HepG2 (cell line): ENCODE data around the gene UBAC1. TPM values are rescaled to one million over a fixed set of nuclear protein-coding genes. Genes with fewer than 3 reads are reported as not detected.

Experiments
- ATRX ChIP-seq: sonication (generic); formaldehyde crosslinking; IDR thresholded peaks from 2 replicates; pipeline ENCODE4 v1.4.0; 2020; ENCODE audit warnings: missing genetic modification reagents, borderline replicate concordance
- CREM ChIP-seq, 2 experiments: sonication (generic) in 1 of 2; formaldehyde crosslinking in 1 of 2; IDR thresholded peaks; 2 replicates each; pipeline versions ENCODE4 v1.4.0 to v1.6.1; 2016 to 2020; ENCODE audit warnings: antibody characterized with exemption in 1 of 2, mild to moderate bottlenecking in 1 of 2, missing genetic modification reagents in 1 of 2
- DNMT3B ChIP-seq: conservative IDR thresholded peaks from 2 replicates; pipeline ENCODE4 v1.6.1; 2016; ENCODE audit warnings: missing biosample characterization, control low read depth
- HOXA3 ChIP-seq: sonication (generic); formaldehyde crosslinking; IDR thresholded peaks from 2 replicates; pipeline ENCODE4 v1.5.0; 2020; ENCODE audit warnings: missing genetic modification reagents
- IRF2 ChIP-seq: IDR thresholded peaks from 2 replicates; pipeline ENCODE4 v1.6.1; 2018; ENCODE audit warnings: missing genetic modification reagents, missing compliant biosample characterization
- ISL2 ChIP-seq: sonication (generic); formaldehyde crosslinking; IDR thresholded peaks from 2 replicates; pipeline ENCODE4 v1.5.0; 2020; ENCODE audit warnings: missing genetic modification reagents
- JUNB ChIP-seq: sonication (generic); formaldehyde crosslinking; IDR thresholded peaks from 2 replicates; pipeline ENCODE4 v1.8.0; 2022; ENCODE audit warnings: missing genetic modification reagents, mild to moderate bottlenecking, borderline replicate concordance
- LCORL ChIP-seq, 2 experiments: fragments of 450-650 bp in 1 of 2; sonication (generic) in 1 of 2; formaldehyde crosslinking in 1 of 2; IDR thresholded peaks; 2 replicates each; pipeline versions ENCODE4 v1.5.0 to v1.6.1; 2017 to 2020; ENCODE audit warnings: antibody characterized with exemption in 1 of 2, missing genetic modification reagents in 1 of 2
- NR2F6 ChIP-seq, 2 experiments: IDR thresholded peaks; 2 replicates each; pipeline ENCODE4 v1.6.1; 2016; ENCODE audit warnings: antibody characterized with exemption in 1 of 2, mild to moderate bottlenecking in 1 of 2
- REPIN1 ChIP-seq: sonication (generic); formaldehyde crosslinking; IDR thresholded peaks from 2 replicates; pipeline ENCODE4 v1.8.0; 2022; ENCODE audit warnings: missing genetic modification reagents, low read depth, mild to moderate bottlenecking, borderline replicate concordance
- SIX1 ChIP-seq: sonication (generic); formaldehyde crosslinking; IDR thresholded peaks from 2 replicates; pipeline ENCODE4 v1.4.0; 2020; ENCODE audit warnings: missing genetic modification reagents, borderline replicate concordance
- SMAD3 ChIP-seq: sonication (generic); formaldehyde crosslinking; IDR thresholded peaks from 2 replicates; pipeline ENCODE4 v1.4.0; 2020; ENCODE audit warnings: missing genetic modification reagents
- TCF7L2 ChIP-seq: IDR thresholded peaks from 2 replicates; pipeline ENCODE4 v1.6.1; 2011; ENCODE audit warnings: mild to moderate bottlenecking, low read depth, low read length, moderate library complexity
- TFAP4 ChIP-seq: sonication (generic); IDR thresholded peaks from 2 replicates; pipeline ENCODE4 v1.6.1; 2016; ENCODE audit warnings: low read depth, borderline replicate concordance
- THRA ChIP-seq: sonication (generic); formaldehyde crosslinking; IDR thresholded peaks from 2 replicates; pipeline ENCODE4 v1.4.0; 2020; ENCODE audit warnings: missing genetic modification reagents, borderline replicate concordance
- YEATS2 ChIP-seq: sonication (generic); formaldehyde crosslinking; IDR thresholded peaks from 2 replicates; pipeline ENCODE4 v1.4.0; 2020; ENCODE audit warnings: missing genetic modification reagents, borderline replicate concordance
- YEATS4 ChIP-seq: sonication (generic); formaldehyde crosslinking; IDR thresholded peaks from 2 replicates; pipeline ENCODE4 v1.4.0; 2020; ENCODE audit warnings: missing genetic modification reagents, borderline replicate concordance
- ZBTB7B ChIP-seq: sonication (generic); formaldehyde crosslinking; IDR thresholded peaks from 2 replicates; pipeline ENCODE4 v1.4.0; 2020; ENCODE audit warnings: missing genetic modification reagents
- ZFY ChIP-seq: sonication (generic); formaldehyde crosslinking; IDR thresholded peaks from 2 replicates; pipeline ENCODE4 v1.4.0; 2020; ENCODE audit warnings: missing genetic modification reagents
- ZNF234 ChIP-seq: sonication (generic); formaldehyde crosslinking; conservative IDR thresholded peaks from 2 replicates; pipeline ENCODE4 v1.5.1; 2020; ENCODE audit warnings: mild to moderate bottlenecking, missing genetic modification reagents
- ZNF557 ChIP-seq: sonication (generic); formaldehyde crosslinking; IDR thresholded peaks from 2 replicates; pipeline ENCODE4 v1.4.0; 2020; ENCODE audit warnings: missing genetic modification reagents
- ZSCAN9 ChIP-seq: IDR thresholded peaks from 2 replicates; pipeline ENCODE4 v1.6.1; 2016; ENCODE audit warnings: borderline replicate concordance
- polyA plus RNA-seq, 8 experiments: library from polyadenylated mRNA; depleted of rRNA in 3 of 8; stranded (reverse) in 7 of 8; unstranded in 1 of 8; fragments of >200 nt; fragmentation: Illumina TruSeq in 4 of 8; extraction: Trizol in 4 of 8; gene quantifications; 2 replicates each; pipeline versions ENCODE4 v1.2.1 to v1.2.3, GENCODE V29; 2011 to 2016; ENCODE audit warnings: low read depth in 4 of 8, missing spikeins in 1 of 8, mixed read lengths in 1 of 8; ENCODE audit not compliant: insufficient read depth in 1 of 8
- total RNA-seq, 5 experiments: library from RNA; depleted of rRNA; stranded (reverse); fragments of >200 nt; fragmentation: Illumina TruSeq; extraction: Trizol; gene quantifications; 2 replicates each; pipeline ENCODE4 v1.2.3, GENCODE V29; 2016; ENCODE audit warnings: low read depth in 1 of 5
- TF ChIP-seq, protein P1 (sequence below): sonication (generic); formaldehyde crosslinking; IDR thresholded peaks from 2 replicates; pipeline ENCODE4 v1.5.0; 2020; ENCODE audit warnings: mild to moderate bottlenecking, missing genetic modification reagents

Gene UBAC1
- total and polyA plus RNA-seq, 2 of the 13 experiments (the other 11 are each of a cell fraction or from before 2014, with no cell fraction given): 32.2 to 34.1 TPM

- peak; percentile 41 for TF ChIP-seq HOXA3 (CRISPR knock-in tag)
- peak; percentile 74; the same call in 1 of the 2 replicates for TF ChIP-seq REPIN1 (CRISPR knock-in tag)
- no peak for TF ChIP-seq LCORL (IDR thresholded peaks at IDR 0.05)
- peak; percentile 55 for TF ChIP-seq LCORL (CRISPR knock-in tag; IDR thresholded peaks at IDR 0.05)
- peak; percentile 61; the same call in 1 of the 2 replicates for TF ChIP-seq JUNB
- peak; percentile 48; the same call in 1 of the 2 replicates for TF ChIP-seq CREM (IDR thresholded peaks at IDR 0.05)
- no peak for TF ChIP-seq CREM (CRISPR knock-in tag; IDR thresholded peaks at IDR 0.05)
- TF ChIP-seq ZBTB7B (CRISPR knock-in tag): 0 out of 2 replicates have a peak, but pooled peaks have one; percentile 31
- TF ChIP-seq, protein P1, sequence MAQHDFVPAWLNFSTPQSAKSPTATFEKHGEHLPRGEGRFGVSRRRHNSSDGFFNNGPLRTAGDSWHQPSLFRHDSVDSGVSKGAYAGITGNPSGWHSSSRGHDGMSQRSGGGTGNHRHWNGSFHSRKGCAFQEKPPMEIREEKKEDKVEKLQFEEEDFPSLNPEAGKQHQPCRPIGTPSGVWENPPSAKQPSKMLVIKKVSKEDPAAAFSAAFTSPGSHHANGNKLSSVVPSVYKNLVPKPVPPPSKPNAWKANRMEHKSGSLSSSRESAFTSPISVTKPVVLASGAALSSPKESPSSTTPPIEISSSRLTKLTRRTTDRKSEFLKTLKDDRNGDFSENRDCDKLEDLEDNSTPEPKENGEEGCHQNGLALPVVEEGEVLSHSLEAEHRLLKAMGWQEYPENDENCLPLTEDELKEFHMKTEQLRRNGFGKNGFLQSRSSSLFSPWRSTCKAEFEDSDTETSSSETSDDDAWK: no peak
- TF ChIP-seq IRF2 (CRISPR knock-in tag): peak; percentile 48; the same call in 1 of the 2 replicates
- no peak for TF ChIP-seq SIX1
- peak; percentile 55; the same call in 1 of the 2 replicates for TF ChIP-seq THRA (CRISPR knock-in tag)
- TF ChIP-seq YEATS4 (CRISPR knock-in tag): no peak
- TF ChIP-seq NR2F6 (IDR thresholded peaks at IDR 0.05): peak; percentile 76
- peak; percentile 79 for TF ChIP-seq NR2F6 (CRISPR knock-in tag; IDR thresholded peaks at IDR 0.05)
- 0 out of 2 replicates have a peak, but pooled peaks have one; percentile 16 for TF ChIP-seq SMAD3 (CRISPR knock-in tag)
- peak; percentile 19; the same call in 1 of the 2 replicates for TF ChIP-seq ISL2
- TF ChIP-seq ZNF557 (CRISPR knock-in tag): no peak
- TF ChIP-seq ZNF234 (CRISPR knock-in tag): no peak
- TF ChIP-seq ATRX (CRISPR knock-in tag): no peak
- TF ChIP-seq DNMT3B (CRISPR knock-in tag): no peak
- TF ChIP-seq TCF7L2: no peak
- no peak for TF ChIP-seq YEATS2 (CRISPR knock-in tag)
- TF ChIP-seq ZFY (CRISPR knock-in tag): 0 out of 2 replicates have a peak, but pooled peaks have one; percentile 33
- 0 out of 2 replicates have a peak, but pooled peaks have one; percentile 22 for TF ChIP-seq ZSCAN9 (CRISPR knock-in tag)
- TF ChIP-seq TFAP4: 0 out of 2 replicates have a peak, but pooled peaks have one; percentile 15
Measured at GRCh38 chr9:136007934-136008692, 46.9 kb upstream of the UBAC1 start (continued).
